Measurements from ENCODE around the gene TRIM17.

DNA sequence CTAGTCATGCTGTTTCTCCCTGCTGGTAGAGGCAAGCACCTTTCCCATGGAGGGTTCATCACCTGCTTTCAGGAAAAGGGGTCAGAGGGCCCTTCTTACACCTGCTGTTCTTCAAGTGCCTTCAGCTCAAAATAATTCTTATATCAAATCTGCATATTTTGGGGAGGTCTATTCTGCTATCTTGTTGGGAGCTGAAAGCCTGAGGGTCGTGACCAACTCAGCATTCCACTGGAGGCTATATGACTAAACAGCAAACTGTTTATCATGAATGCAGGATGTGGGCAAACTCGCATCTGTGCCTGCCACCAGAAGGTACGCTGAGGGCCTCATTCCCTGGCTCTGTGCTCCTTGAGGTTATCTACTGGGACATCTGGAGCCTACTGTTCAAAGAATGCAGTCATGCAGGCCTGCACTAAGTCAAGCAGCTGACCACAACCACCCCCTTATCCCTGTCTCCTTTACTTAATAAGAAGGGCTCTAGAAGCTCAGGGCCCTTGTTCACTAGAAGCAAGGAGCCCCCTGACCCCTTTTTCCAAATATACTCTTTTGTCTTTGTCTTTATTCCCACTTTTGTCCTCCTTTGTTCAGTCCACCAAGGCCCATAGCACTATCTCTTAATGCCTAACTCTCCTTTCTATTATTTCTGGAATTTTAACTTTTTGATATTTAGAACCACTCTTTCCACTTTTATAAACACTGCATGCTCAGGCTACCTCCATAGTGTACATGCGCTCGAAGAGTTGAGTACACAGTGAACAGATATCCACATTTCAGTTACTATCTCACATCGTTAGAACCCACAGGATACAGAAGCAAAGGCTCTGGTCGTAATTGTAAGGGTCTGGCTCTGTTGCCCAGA, 4.5 kb upstream of the TRIM17 start:
- TF ChIP-seq POLR2A (IDR thresholded peaks at IDR 0.05; ENCODE audit: low read length): no peak
- TF ChIP-seq GATA1 (IDR thresholded peaks at IDR 0.05; ENCODE audit: low read depth, low read length): no peak
